Kidney (tissue), 14 donors: ENCODE data around the gene EEF1AKMT3. TPM values are rescaled to one million over a fixed set of nuclear protein-coding genes. Genes with fewer than 3 reads are reported as not detected.

Source experiments
- DNase-seq, 5 donors: peaks; one replicate each; pipeline ENCODE4 v3.0.0-alpha.2; 2013 to 2020
- FAIRE-seq: peaks from 2 replicates; lab custom pipeline; 2012; peaks lifted over from hg19 to GRCh38; lab: Jason Lieb, UNC
- H3K27ac ChIP-seq, 2 donors: one replicate each; pipeline ENCODE4 v1.7.0; 2013; ENCODE audit warnings: low read depth in 2 of 2, low read length in 2 of 2, inconsistent platforms in 1 of 2
- H3K27me3 ChIP-seq: one replicate; pipeline ENCODE4 v1.7.1; 2013; ENCODE audit warnings: low read length, inconsistent platforms; ENCODE audit not compliant: control insufficient read depth, insufficient read depth
- H3K36me3 ChIP-seq, 3 donors: one replicate each; pipeline versions ENCODE4 v1.7.0 to v1.7.1; 2013; ENCODE audit warnings: low read length in 3 of 3, control low read depth in 1 of 3, inconsistent platforms in 1 of 3; ENCODE audit not compliant: insufficient read depth in 3 of 3, control insufficient read depth in 2 of 3
- H3K4me1 ChIP-seq, 3 donors: one replicate each; pipeline versions ENCODE4 v1.7.0 to v1.7.1; 2013; ENCODE audit warnings: low read length in 3 of 3, inconsistent platforms in 1 of 3, low read depth in 1 of 3; ENCODE audit not compliant: control insufficient read depth in 2 of 3, insufficient read depth in 2 of 3
- H3K4me3 ChIP-seq, 3 donors: one replicate each; pipeline versions ENCODE4 v1.7.0 to v1.8.1; 2013; ENCODE audit warnings: low read length in 3 of 3, control low read depth in 1 of 3, inconsistent platforms in 1 of 3
- H3K9ac ChIP-seq, 3 donors: one replicate each; pipeline versions ENCODE4 v1.7.0 to v1.7.1; 2013; ENCODE audit warnings: low read length in 3 of 3, control low read depth in 1 of 3, inconsistent platforms in 1 of 3
- H3K9me3 ChIP-seq, 3 donors: one replicate each; pipeline versions ENCODE4 v1.7.0 to v1.7.1; 2013; ENCODE audit warnings: low read length in 3 of 3, control low read depth in 1 of 3, inconsistent platforms in 1 of 3; ENCODE audit not compliant: control insufficient read depth in 2 of 3, insufficient read depth in 1 of 3
- CTCF ChIP-seq: IDR thresholded peaks from 3 replicates; pipeline ENCODE4 v1.5.1; 2012; ENCODE audit warnings: mild to moderate bottlenecking, moderate library complexity, borderline replicate concordance; ENCODE audit not compliant: insufficient read depth; ENCODE audit errors: extremely low read depth
- intact Hi-C: fragments of 100-400 bp; cut with DNase I; formaldehyde crosslinking; loops from one replicate; pipeline ENCODE4 v1.11.1; 2022
- polyA plus RNA-seq: library from polyadenylated mRNA; stranded (reverse); fragments of 350-450 nt; fragmentation: Illumina TruSeq; extraction: RNeasy Lipid Tissue Mini Kit (QIAGEN cat#74804); gene quantifications from one replicate; pipeline ENCODE4 v1.2.3, GENCODE V29; 2014; ENCODE audit warnings: low read depth, low replicate concordance; ENCODE audit not compliant: insufficient read depth
- total RNA-seq: library from RNA; stranded (reverse); fragmentation: NEBNext Ultra II Directional; extraction: Animal tissue kit (Norgen Biotek cat#: 25700); gene quantifications from one replicate; pipeline ENCODE4 v1.2.1, GENCODE V29; 2021
- donor health status: control.
- donor health status: control.
- donor health status: control.
- donor health status: control.
- donor health status: control.
- donor health status: DM: yes; HTN: yes; CAD: no.
- donor health status: Normal renal cell carcinoma (clear cell type).

The EEF1AKMT3 gene
- total and polyA plus RNA-seq, 2 donors from 2014 or later = 10.4 to 15.3 TPM

GRCh38 chr12:57736741-57737466, 35.5 kb upstream of the EEF1AKMT3 start:
- no peaks in the 10 kb centered on the region for H3K9me3 ChIP-seq
- DNase-seq (no peak), FAIRE-seq (no peak)
- H3K36me3 ChIP-seq = no peaks in the 10 kb centered on the region
- H3K27me3 ChIP-seq = peaks cover 45% of the 10 kb centered on the region
- H3K9ac ChIP-seq = no peak overlapping the region
- peaks cover 0 to 7% (median 4%) of the 10 kb centered on the region in 3 donors for H3K4me1 ChIP-seq
- H3K27ac ChIP-seq = no peak overlapping the region
- intact Hi-C loops = no loop called here
- no peak for TF ChIP-seq CTCF
- H3K4me3 ChIP-seq = no peak overlapping the region

- intact Hi-C loops = no loop called here
- H3K9me3 ChIP-seq = no peaks in the 10 kb centered on the region
- no peak overlapping the region for H3K9ac ChIP-seq
- H3K4me3 ChIP-seq = no peak overlapping the region
- peak in 3 of 5 donors; percentile 34 to 77 (median 66) for DNase-seq
- H3K27ac ChIP-seq = no peak overlapping the region
- FAIRE-seq = no peak
- peaks cover 0 to 7% (median 4%) of the 10 kb centered on the region in 3 donors for H3K4me1 ChIP-seq
- TF ChIP-seq CTCF = no peak
- peaks cover 45% of the 10 kb centered on the region for H3K27me3 ChIP-seq
- H3K36me3 ChIP-seq = no peaks in the 10 kb centered on the region
These were observed 34.6 kb upstream of the EEF1AKMT3 start for GRCh38 chr12:57737467-57738460.

- H3K36me3 ChIP-seq = no peaks in the 10 kb centered on the region
- TF ChIP-seq CTCF = no peak
- peaks cover 37% of the 10 kb centered on the region for H3K27me3 ChIP-seq
- no peaks in the 10 kb centered on the region for H3K9me3 ChIP-seq
- no peak within 1 kb of the TSS for H3K9ac ChIP-seq
- no peak within 1 kb of the TSS for H3K4me3 ChIP-seq
- no peak within 1 kb of the TSS for H3K27ac ChIP-seq
- DNase-seq (peak in 4 of 5 donors; percentile 67 to 79 (median 74)), FAIRE-seq (no peak)
- intact Hi-C loops = no loop called here
- peaks cover 0 to 7% (median 4%) of the 10 kb centered on the region in 3 donors for H3K4me1 ChIP-seq
These were observed 33.7 kb upstream of the EEF1AKMT3 start, which contains the start of gene AGAP2 for GRCh38 chr12:57738661-57739237. AGAP2 (minus strand) TSS chr12:57738742; CDS start chr12:57738246, 496 bp downstream.
